ENCODE measurements around the gene APBB2.

The APBB2 gene

GRCh38 chr4:41067369-41067768 is 147.0 kb downstream of the APBB2 start:
- no peak for DNase-seq (ENCODE audit: low read depth, low spot score)
- POLR2A ChIA-PET = no interaction called here
- CTCF ChIA-PET = no interaction called here
- H3K4me3 ChIP-seq (ENCODE audit: low read depth, low read length) = no peak overlapping the region
- TF ChIP-seq, protein P1, sequence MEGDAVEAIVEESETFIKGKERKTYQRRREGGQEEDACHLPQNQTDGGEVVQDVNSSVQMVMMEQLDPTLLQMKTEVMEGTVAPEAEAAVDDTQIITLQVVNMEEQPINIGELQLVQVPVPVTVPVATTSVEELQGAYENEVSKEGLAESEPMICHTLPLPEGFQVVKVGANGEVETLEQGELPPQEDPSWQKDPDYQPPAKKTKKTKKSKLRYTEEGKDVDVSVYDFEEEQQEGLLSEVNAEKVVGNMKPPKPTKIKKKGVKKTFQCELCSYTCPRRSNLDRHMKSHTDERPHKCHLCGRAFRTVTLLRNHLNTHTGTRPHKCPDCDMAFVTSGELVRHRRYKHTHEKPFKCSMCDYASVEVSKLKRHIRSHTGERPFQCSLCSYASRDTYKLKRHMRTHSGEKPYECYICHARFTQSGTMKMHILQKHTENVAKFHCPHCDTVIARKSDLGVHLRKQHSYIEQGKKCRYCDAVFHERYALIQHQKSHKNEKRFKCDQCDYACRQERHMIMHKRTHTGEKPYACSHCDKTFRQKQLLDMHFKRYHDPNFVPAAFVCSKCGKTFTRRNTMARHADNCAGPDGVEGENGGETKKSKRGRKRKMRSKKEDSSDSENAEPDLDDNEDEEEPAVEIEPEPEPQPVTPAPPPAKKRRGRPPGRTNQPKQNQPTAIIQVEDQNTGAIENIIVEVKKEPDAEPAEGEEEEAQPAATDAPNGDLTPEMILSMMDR (IDR thresholded peaks at IDR 0.05; ENCODE audit: insufficient read depth, low read length, missing control alignments) = no peak

DNA sequence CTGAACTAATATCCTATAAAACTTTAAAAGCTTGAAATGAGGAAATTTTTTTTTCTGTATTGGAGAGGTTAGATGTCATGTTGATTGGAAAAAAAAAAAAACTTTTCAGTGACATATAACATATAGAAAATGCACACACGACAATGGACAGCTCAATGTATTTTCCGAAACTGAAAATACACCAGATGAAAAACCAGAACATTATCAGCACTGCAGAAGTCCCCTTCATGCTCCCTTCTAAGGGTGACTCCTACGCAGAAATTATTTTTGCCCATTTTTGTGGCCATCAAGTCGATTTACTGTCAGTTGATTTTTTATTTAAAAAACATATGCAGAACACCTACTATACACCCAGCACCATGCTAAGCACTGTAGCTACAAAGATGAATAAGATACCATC is 148.3 kb downstream of the APBB2 start:
- TF ChIP-seq, protein P1 (IDR thresholded peaks at IDR 0.05; ENCODE audit: insufficient read depth, low read length, missing control alignments) = no peak
- ChIA-PET CTCF (no interaction called here), POLR2A (no interaction called here)
- H3K4me3 ChIP-seq (ENCODE audit: low read depth, low read length) = no peak overlapping the region
- DNase-seq (ENCODE audit: low read depth, low spot score) = no peak

- no peak overlapping the region for H3K4me3 ChIP-seq (ENCODE audit: low read depth, low read length)
- DNase-seq (ENCODE audit: low read depth, low spot score) = no peak
- CTCF ChIA-PET = no interaction called here
- POLR2A ChIA-PET = no interaction called here
- TF ChIP-seq, protein P1 (IDR thresholded peaks at IDR 0.05; ENCODE audit: insufficient read depth, low read length, missing control alignments) = no peak
These were observed 148.8 kb downstream of the APBB2 start for GRCh38 chr4:41065434-41066006.

DNA sequence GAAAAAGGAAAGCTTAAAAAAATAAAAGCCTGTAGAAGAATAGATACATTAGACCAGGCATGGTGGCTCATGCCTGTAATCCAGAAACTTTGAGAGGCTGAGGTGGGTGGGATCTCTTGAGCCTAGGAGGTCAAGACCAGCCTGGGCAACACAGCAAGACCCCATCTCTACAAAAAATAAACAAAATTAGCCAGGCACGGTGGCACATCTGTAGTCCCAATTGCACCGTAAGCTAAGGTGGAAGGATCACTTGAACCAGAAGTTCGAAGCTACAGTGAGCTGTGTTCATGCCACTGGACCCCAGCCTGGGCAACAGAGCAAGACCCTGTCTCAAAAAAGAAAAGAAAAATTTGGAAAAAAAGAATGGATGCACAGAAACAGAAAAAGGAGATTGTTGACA is 149.4 kb downstream of the APBB2 start:
- TF ChIP-seq, protein P1 (IDR thresholded peaks at IDR 0.05; ENCODE audit: insufficient read depth, low read length, missing control alignments) = no peak
- no peak overlapping the region for H3K4me3 ChIP-seq (ENCODE audit: low read depth, low read length)
- POLR2A ChIA-PET = no interaction called here
- CTCF ChIA-PET = interaction anchor here (0.8 kb wide), 1 partner anchor 149 kb away, joined by 4 read pairs; the partner anchor contains the start of gene APBB2
- DNase-seq (ENCODE audit: low read depth, low spot score) = no peak

- CTCF ChIA-PET = interaction anchor here (0.7 to 1.9 kb wide), 4 partner anchors 8 to 143 kb away, joined by 3 to 6 read pairs (median 3); no protein-coding TSS in a partner anchor
These were observed 152.7 kb downstream of the APBB2 start for GRCh38 chr4:41061482-41062185.

More at GRCh38 chr4:41061482-41062185, 152.7 kb downstream of the APBB2 start:
- POLR2A ChIA-PET = no interaction called here
- TF ChIP-seq, protein P1 (IDR thresholded peaks at IDR 0.05; ENCODE audit: insufficient read depth, low read length, missing control alignments) = no peak
- no peak for DNase-seq (ENCODE audit: low read depth, low spot score)
- H3K4me3 ChIP-seq (ENCODE audit: low read depth, low read length) = no peak overlapping the region
